ENCODE results near the gene EPHA10.

- TF ChIP-seq CTCF (IDR thresholded peaks at IDR 0.05) (no peak), POLR2AphosphoS5 (IDR thresholded peaks at IDR 0.05) (no peak), POLR2A (IDR thresholded peaks at IDR 0.05) (no peak)
Measured at GRCh38 chr1:37673920-37674319, 91.0 kb downstream of the EPHA10 start.

All from prostate gland (tissue), 2 donors.